Cerebellar cortex (tissue), 1 donor: ENCODE data around the gene HELT.
A peak's percentile ranks its signal among the peaks of the same experiment; 100 is the strongest.
"Not testable (repeated sequence)": the region's sequence is repeated elsewhere in the genome, so short reads cannot be mapped to it uniquely, and the experiment has no call there.

ENCODE experiments used
- DNase-seq: peaks from one replicate; pipeline ENCODE4 v3.0.0-alpha.2; 2015; ENCODE audit warnings: low spot score

Gene HELT

GRCh38 chr4:185017964-185018772 lies at the start of gene HELT:
Gene HELT, plus strand, starts transcription at chr4:185018490. Its CDS starts 439 bp downstream, at chr4:185018929.
- DNase-seq, result no peak

- no peak for DNase-seq
These were observed 49.5 kb upstream of the HELT start for GRCh38 chr4:184968784-184969201.

GRCh38 chr4:184969610-184970009 lies 48.7 kb upstream of the HELT start:
- no peak for DNase-seq

- DNase-seq, result no peak
These were observed 45.3 kb upstream of the HELT start for GRCh38 chr4:184972991-184973390.

GRCh38 chr4:184976348-184976747 lies 41.9 kb upstream of the HELT start:
- DNase-seq, result not testable (repeated sequence)

- no peak for DNase-seq
These were observed 40.5 kb upstream of the HELT start for GRCh38 chr4:184977747-184978146.

- DNase-seq, result no peak
These were observed 40.1 kb upstream of the HELT start for GRCh38 chr4:184978211-184978610.

- DNase-seq, result no peak
These were observed 38.7 kb upstream of the HELT start for GRCh38 chr4:184979461-184980124.

- no peak for DNase-seq
These were observed 38.0 kb upstream of the HELT start for GRCh38 chr4:184980261-184980660.

GRCh38 chr4:184983672-184984356 lies 34.5 kb upstream of the HELT start:
- DNase-seq, result peak; percentile 36

- DNase-seq, result no peak
These were observed 30.7 kb upstream of the HELT start for GRCh38 chr4:184987493-184988031.

- DNase-seq, result no peak
These were observed 29.7 kb upstream of the HELT start for GRCh38 chr4:184988611-184989010.

- DNase-seq, result not testable (repeated sequence)
These were observed 29.0 kb upstream of the HELT start for GRCh38 chr4:184989283-184989682.

GRCh38 chr4:184990131-184990530 lies 28.2 kb upstream of the HELT start:
- not testable (repeated sequence) for DNase-seq

GRCh38 chr4:184991860-184992259 lies 26.4 kb upstream of the HELT start:
- no peak for DNase-seq

- DNase-seq, result no peak
These were observed 25.9 kb upstream of the HELT start for GRCh38 chr4:184992422-184992821.

GRCh38 chr4:184993247-184993646 lies 25.0 kb upstream of the HELT start:
- no peak for DNase-seq

- DNase-seq, result no peak
These were observed 24.2 kb upstream of the HELT start for GRCh38 chr4:184994010-184994622.

- DNase-seq, result no peak
These were observed 23.7 kb upstream of the HELT start for GRCh38 chr4:184994623-184995010.

- not testable (repeated sequence) for DNase-seq
These were observed 20.6 kb upstream of the HELT start for GRCh38 chr4:184997656-184998055.

GRCh38 chr4:185002784-185003183 lies 15.5 kb upstream of the HELT start:
- DNase-seq, result no peak
